RWPE2 (cell line): ENCODE data around the gene TM9SF1.
A peak's percentile ranks its signal among the peaks of the same experiment; 100 is the strongest.

Source experiments
- ATAC-seq: fragments of 200-7000 bp; cut with Tn5 transposase; 3 replicates; pipeline ENCODE4 v1.9.1; 2021; ENCODE audit warnings: low read depth
- DNase-seq: peaks from one replicate; pipeline ENCODE4 v3.0.0-alpha.2; 2020; ENCODE audit warnings: low spot score
- H3K27ac ChIP-seq: fragments of 450-650 bp; 2 replicates; pipeline ENCODE4 v1.5.1; 2017; ENCODE audit warnings: mild to moderate bottlenecking; ENCODE audit not compliant: poor library complexity, severe bottlenecking
- H3K27me3 ChIP-seq: fragments of 250-450 bp; sonication (Bioruptor Pico); 2 replicates; pipeline ENCODE4 v1.5.1; 2021; ENCODE audit warnings: mild to moderate bottlenecking, moderate library complexity; ENCODE audit not compliant: insufficient read depth, poor library complexity, severe bottlenecking
- H3K36me3 ChIP-seq: fragments of 250-450 bp; sonication (Bioruptor Pico); 2 replicates; pipeline ENCODE4 v1.5.1; 2020; ENCODE audit warnings: low read depth, mild to moderate bottlenecking, moderate library complexity
- H3K4me1 ChIP-seq: fragments of 250-450 bp; sonication (Bioruptor Pico); 2 replicates; pipeline ENCODE4 v1.5.1; 2021; ENCODE audit warnings: mild to moderate bottlenecking, moderate library complexity; ENCODE audit not compliant: insufficient read depth, poor library complexity, severe bottlenecking
- H3K4me3 ChIP-seq: fragments of 250-450 bp; sonication (Bioruptor Pico); 2 replicates; pipeline ENCODE4 v1.5.1; 2021; ENCODE audit warnings: mild to moderate bottlenecking, moderate library complexity; ENCODE audit not compliant: severe bottlenecking
- H3K9me3 ChIP-seq: fragments of 250-450 bp; sonication (Bioruptor Pico); 2 replicates; pipeline ENCODE4 v1.5.1; 2021; ENCODE audit warnings: mild to moderate bottlenecking, moderate library complexity; ENCODE audit not compliant: severe bottlenecking
- TF ChIP-seq, protein P1 (sequence below): fragments of 450-650 bp; IDR thresholded peaks from one replicate; pipeline ENCODE4 v1.5.1; 2017; ENCODE audit warnings: mild to moderate bottlenecking, moderate library complexity; ENCODE audit not compliant: poor library complexity, severe bottlenecking

The TM9SF1 gene

DNA sequence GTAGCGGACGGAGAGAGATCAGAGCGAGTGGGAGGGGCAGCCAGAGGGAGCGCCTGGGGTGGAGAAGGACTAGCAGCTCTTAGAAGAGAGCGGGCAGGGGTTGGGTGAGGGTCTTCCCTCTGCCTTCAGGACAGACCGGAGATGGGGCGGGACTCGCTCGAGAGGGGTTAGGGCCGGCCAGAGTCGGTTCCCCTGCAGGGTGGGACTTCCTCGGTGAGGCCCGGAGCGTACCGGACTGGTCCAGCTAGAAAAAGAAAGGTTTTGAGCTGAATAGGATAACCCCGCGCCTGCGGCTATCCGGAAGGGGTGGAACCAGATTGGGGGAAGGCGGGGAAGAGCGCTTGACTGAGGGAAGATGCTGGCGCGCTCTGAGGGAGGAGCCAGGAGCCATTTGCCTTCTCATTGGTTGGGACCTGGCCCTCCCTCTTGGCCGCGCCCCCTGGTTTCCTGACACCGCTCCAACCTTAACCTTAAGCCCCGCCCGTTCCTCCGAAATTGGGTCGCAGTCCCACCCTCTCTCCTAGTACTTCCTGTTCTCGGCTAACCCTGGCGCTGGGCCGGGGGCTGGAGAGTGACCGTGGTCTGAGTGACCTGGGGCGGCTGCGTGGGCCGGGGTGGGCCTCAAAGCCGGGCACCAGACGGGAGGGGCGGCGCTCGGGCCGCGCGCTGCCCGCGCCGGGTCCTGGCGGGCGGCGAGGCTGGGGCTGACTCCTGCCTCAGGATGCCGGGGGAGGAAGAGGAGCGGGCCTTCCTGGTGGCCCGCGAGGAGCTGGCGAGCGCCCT is 48.1 kb downstream of the TM9SF1 start, which contains the start of gene RNF31:
Gene RNF31 (plus strand): TSS at position 521 of the 783 bp plus-strand sequence. CDS start 201 bp downstream, at position 722.
- peaks cover 58% of the 10 kb centered on the region for H3K36me3 ChIP-seq
- peak; percentile 100 for DNase-seq
- peak; percentile 85 for ATAC-seq
- TF ChIP-seq, protein P1, sequence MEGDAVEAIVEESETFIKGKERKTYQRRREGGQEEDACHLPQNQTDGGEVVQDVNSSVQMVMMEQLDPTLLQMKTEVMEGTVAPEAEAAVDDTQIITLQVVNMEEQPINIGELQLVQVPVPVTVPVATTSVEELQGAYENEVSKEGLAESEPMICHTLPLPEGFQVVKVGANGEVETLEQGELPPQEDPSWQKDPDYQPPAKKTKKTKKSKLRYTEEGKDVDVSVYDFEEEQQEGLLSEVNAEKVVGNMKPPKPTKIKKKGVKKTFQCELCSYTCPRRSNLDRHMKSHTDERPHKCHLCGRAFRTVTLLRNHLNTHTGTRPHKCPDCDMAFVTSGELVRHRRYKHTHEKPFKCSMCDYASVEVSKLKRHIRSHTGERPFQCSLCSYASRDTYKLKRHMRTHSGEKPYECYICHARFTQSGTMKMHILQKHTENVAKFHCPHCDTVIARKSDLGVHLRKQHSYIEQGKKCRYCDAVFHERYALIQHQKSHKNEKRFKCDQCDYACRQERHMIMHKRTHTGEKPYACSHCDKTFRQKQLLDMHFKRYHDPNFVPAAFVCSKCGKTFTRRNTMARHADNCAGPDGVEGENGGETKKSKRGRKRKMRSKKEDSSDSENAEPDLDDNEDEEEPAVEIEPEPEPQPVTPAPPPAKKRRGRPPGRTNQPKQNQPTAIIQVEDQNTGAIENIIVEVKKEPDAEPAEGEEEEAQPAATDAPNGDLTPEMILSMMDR: no peak
- H3K27ac ChIP-seq: peak within 1 kb of the TSS; percentile 81
- no peaks in the 10 kb centered on the region for H3K9me3 ChIP-seq
- no peaks in the 10 kb centered on the region for H3K27me3 ChIP-seq
- peak within 1 kb of the TSS; percentile 75 for H3K4me3 ChIP-seq
- peaks cover 8% of the 10 kb centered on the region for H3K4me1 ChIP-seq

DNA sequence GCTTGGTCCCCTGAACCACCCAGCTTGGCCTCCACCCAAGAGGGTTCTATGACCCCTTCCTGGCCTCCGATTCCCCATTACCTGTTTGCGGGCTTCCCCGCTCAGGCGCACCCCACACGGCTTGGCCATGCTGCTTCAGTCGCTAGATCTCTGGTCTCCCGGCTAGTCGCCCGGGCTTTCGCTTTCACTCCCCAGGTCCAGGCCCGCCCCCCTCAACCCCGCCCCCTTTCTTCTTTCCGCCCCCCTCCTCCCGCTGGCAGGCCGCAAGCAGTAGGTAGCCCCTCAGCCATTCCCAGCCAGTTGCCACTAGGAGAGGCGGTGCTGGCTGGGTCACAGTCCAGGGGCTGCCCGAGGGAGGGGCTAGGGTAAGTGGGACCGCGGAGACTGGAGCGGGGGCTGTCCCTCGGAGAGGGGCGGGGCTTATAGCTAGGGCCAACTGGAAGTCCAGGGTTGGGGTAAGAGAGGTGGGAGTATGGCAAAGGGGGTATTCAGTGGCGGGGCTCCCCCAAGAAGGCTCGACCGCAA is 48.7 kb downstream of the TM9SF1 start, which contains the start of gene PSME2:
Gene PSME2 (minus strand): TSS at position 158 of the 525 bp plus-strand sequence. CDS start 29 bp downstream, at position 129.
- Histone ChIP-seq H3K27me3 (no peaks in the 10 kb centered on the region), H3K36me3 (peaks cover 52% of the 10 kb centered on the region), H3K27ac (peak within 1 kb of the TSS; percentile 81), H3K9me3 (no peaks in the 10 kb centered on the region), H3K4me3 (peak within 1 kb of the TSS; percentile 75), H3K4me1 (peaks cover 10% of the 10 kb centered on the region)
- TF ChIP-seq, protein P1: no peak
- ATAC-seq (peak; percentile 78), DNase-seq (peak; percentile 100)

DNA sequence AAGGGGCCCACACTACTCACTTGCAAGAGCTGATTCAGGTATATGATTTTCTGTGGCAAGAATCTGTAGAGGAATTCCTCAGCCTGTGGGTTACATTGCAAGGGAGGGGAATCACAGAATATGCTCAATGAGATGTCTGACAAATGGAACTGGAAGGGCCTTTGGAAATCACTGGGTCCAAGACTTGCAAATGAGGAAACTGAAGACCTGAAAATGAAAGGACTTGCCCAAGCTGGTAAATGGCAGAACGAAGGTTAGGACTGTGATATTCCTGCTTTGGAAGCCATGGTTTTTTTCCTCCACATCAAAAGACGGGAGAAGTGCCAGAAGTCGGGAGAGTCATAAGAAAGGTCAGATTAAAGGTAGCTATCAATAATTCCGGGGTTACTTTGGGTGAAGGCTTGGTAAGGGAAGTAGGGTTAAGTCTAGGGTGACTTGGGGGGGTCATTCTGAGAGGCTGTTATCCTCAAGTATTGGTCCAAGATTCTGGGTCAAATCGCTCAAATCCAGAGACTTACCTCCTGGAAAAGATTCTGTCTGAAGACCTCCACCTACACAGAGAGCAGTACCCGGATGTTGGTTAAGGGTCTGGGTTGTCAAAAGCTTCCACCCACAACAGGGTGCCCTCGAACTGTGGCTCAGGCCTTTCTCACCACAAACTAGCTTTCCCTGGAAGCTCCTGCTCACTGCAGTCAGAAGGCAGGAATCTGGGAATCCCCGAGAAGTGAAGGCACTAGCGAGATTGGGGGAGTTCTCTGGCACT is 49.4 kb downstream of the TM9SF1 start:
- Histone ChIP-seq H3K27ac (peak overlapping the region; percentile 81), H3K27me3 (no peaks in the 10 kb centered on the region), H3K4me3 (peak overlapping the region; percentile 75), H3K4me1 (peaks cover 10% of the 10 kb centered on the region), H3K9me3 (no peaks in the 10 kb centered on the region), H3K36me3 (peaks cover 45% of the 10 kb centered on the region)
- DNase-seq: no peak
- peak; percentile 0; the same call in 1 of the 3 replicates for ATAC-seq
- TF ChIP-seq, protein P1: no peak

DNA sequence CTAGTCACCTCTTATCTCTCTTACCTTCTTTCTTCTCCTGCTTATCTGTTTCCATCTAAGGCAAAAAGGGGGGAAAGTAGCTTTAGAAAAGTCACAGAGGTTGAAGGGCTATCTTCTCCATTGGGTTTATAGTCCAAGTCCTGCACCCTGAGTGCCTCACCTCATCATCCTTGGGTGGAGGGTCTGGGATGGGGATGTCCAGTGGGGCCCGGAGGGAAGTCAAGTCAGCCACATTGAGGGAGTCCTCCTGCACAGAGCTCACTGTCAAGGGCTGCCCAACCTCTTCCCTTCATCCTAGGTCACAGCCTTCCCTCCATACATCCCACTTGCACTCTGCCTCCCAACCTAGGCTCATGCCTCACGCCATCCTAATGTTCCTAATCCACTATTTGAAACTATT is 50.0 kb downstream of the TM9SF1 start:
- DNase-seq (no peak), ATAC-seq (no peak)
- peaks cover 10% of the 10 kb centered on the region for H3K4me1 ChIP-seq
- peaks cover 39% of the 10 kb centered on the region for H3K36me3 ChIP-seq
- H3K9me3 ChIP-seq: no peaks in the 10 kb centered on the region
- no peaks in the 10 kb centered on the region for H3K27me3 ChIP-seq
- peak overlapping the region; percentile 75 for H3K4me3 ChIP-seq
- TF ChIP-seq, protein P1: no peak
- peak overlapping the region; percentile 81 for H3K27ac ChIP-seq
